Measurements from ENCODE around the gene IL17F.

IL17F gene

DNA sequence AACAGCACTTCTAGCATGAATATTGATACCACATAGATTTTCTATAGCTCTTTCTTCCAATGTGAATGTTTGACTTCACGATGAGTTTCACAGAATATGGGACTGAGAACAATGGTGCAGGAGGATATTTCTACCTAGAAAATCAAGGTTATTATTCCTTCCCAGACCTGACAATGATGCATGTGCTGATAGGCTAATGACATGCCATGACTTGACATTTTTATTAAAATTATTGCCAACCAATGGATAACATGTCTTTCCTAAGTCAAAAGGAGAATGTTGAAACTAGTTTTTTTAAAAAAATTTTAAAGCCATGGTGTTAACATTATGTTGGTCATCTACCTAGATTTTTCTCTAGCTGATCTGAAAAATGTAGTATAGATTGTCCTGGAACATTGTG, 57.2 kb downstream of the IL17F start:
- no peak for DNase-seq
